Nucleus accumbens (tissue), 56 donors: ENCODE results near the gene URB1.
"Not testable (repeated sequence)": the region's sequence is repeated elsewhere in the genome, so short reads cannot be mapped to it uniquely, and the experiment has no call there.

Source experiments
- DNase-seq, 56 donors: peaks; one replicate each; lab custom pipeline; 2025; lab: John Stamatoyannopoulos, UW

Gene URB1

GRCh38 chr21:32302560-32302959 lies 90.3 kb downstream of the URB1 start:
- DNase-seq = no peak

- DNase-seq = no peak
These were observed 91.2 kb downstream of the URB1 start for GRCh38 chr21:32301596-32301995.

- no peak for DNase-seq
These were observed 92.6 kb downstream of the URB1 start for GRCh38 chr21:32300117-32300681.

- DNase-seq = no peak
These were observed 93.1 kb downstream of the URB1 start for GRCh38 chr21:32299695-32300094.

GRCh38 chr21:32298658-32299081 lies 94.1 kb downstream of the URB1 start, which contains the start of gene MRAP:
MRAP (plus strand) TSS chr21:32298855; CDS start chr21:32298972, 117 bp downstream.
- no peak for DNase-seq

- no peak for DNase-seq
These were observed 94.7 kb downstream of the URB1 start for GRCh38 chr21:32298148-32298559.

- no peak for DNase-seq
These were observed 95.4 kb downstream of the URB1 start for GRCh38 chr21:32297449-32297848.

- no peak for DNase-seq
These were observed 107.3 kb downstream of the URB1 start for GRCh38 chr21:32285476-32285875.

- no peak for DNase-seq
These were observed 109.8 kb downstream of the URB1 start for GRCh38 chr21:32282992-32283391.

GRCh38 chr21:32281531-32281930 lies 111.3 kb downstream of the URB1 start:
- DNase-seq = no peak

- DNase-seq = no peak
These were observed 113.5 kb downstream of the URB1 start for GRCh38 chr21:32279377-32279680.

- peak; percentile 12 to 95 (median 88) for DNase-seq
These were observed 114.1 kb downstream of the URB1 start, which contains the start of gene MIS18A for GRCh38 chr21:32278518-32279376. MIS18A (minus strand) TSS chr21:32279049; CDS start chr21:32279014, 35 bp downstream.

- no peak for DNase-seq
These were observed 114.7 kb downstream of the URB1 start for GRCh38 chr21:32278103-32278502.

- DNase-seq = no peak
These were observed 116.1 kb downstream of the URB1 start for GRCh38 chr21:32276671-32277070.

GRCh38 chr21:32270748-32271147 lies 122.1 kb downstream of the URB1 start:
- no peak for DNase-seq

GRCh38 chr21:32265321-32265720 lies 127.5 kb downstream of the URB1 start:
- DNase-seq = not testable (repeated sequence)

- no peak for DNase-seq
These were observed 130.9 kb downstream of the URB1 start for GRCh38 chr21:32261929-32262328.
